ENCODE results near the gene CEBPB. TPM values are rescaled to one million over a fixed set of nuclear protein-coding genes. Genes with fewer than 3 reads are reported as not detected.
"Not testable (repeated sequence)": the region's sequence is repeated elsewhere in the genome, so short reads cannot be mapped to it uniquely, and the experiment has no call there.

CEBPB gene
- total RNA-seq, 6 experiments from 2014 or later: 57.9 to 62.8 (median 59.8) TPM

- no peaks in the 10 kb centered on the region for H3K9me3 Mint-ChIP-seq
- TF ChIP-seq, protein P1, sequence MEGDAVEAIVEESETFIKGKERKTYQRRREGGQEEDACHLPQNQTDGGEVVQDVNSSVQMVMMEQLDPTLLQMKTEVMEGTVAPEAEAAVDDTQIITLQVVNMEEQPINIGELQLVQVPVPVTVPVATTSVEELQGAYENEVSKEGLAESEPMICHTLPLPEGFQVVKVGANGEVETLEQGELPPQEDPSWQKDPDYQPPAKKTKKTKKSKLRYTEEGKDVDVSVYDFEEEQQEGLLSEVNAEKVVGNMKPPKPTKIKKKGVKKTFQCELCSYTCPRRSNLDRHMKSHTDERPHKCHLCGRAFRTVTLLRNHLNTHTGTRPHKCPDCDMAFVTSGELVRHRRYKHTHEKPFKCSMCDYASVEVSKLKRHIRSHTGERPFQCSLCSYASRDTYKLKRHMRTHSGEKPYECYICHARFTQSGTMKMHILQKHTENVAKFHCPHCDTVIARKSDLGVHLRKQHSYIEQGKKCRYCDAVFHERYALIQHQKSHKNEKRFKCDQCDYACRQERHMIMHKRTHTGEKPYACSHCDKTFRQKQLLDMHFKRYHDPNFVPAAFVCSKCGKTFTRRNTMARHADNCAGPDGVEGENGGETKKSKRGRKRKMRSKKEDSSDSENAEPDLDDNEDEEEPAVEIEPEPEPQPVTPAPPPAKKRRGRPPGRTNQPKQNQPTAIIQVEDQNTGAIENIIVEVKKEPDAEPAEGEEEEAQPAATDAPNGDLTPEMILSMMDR (IDR thresholded peaks at IDR 0.05): peak; percentile 12; the same call in 1 of the 2 replicates
- DNase-seq: no peak
- H3K27ac Mint-ChIP-seq: peak overlapping the region; percentile 70
- peaks cover 2% of the 10 kb centered on the region; the same call in 1 of the 2 replicates for H3K27me3 Mint-ChIP-seq (ENCODE audit: insufficient read depth)
- peak overlapping the region; percentile 89 for H3K4me3 Mint-ChIP-seq
- peaks cover 14% of the 10 kb centered on the region for H3K36me3 Mint-ChIP-seq (ENCODE audit: low read depth)
- H3K4me1 Mint-ChIP-seq (ENCODE audit: low read depth): peaks cover 58% of the 10 kb centered on the region
These were observed 38.1 kb upstream of the CEBPB start for GRCh38 chr20:50152394-50153152.

- Mint-ChIP-seq H3K27me3 (ENCODE audit: insufficient read depth) (peaks cover 2% of the 10 kb centered on the region; the same call in 1 of the 2 replicates), H3K27ac (peak overlapping the region; percentile 70), H3K9me3 (no peaks in the 10 kb centered on the region), H3K4me3 (peak overlapping the region; percentile 89), H3K4me1 (ENCODE audit: low read depth) (peaks cover 53% of the 10 kb centered on the region), H3K36me3 (ENCODE audit: low read depth) (peaks cover 14% of the 10 kb centered on the region)
- TF ChIP-seq, protein P1 (IDR thresholded peaks at IDR 0.05): no peak
- no peak for DNase-seq
These were observed 37.5 kb upstream of the CEBPB start for GRCh38 chr20:50153153-50153499.

DNA sequence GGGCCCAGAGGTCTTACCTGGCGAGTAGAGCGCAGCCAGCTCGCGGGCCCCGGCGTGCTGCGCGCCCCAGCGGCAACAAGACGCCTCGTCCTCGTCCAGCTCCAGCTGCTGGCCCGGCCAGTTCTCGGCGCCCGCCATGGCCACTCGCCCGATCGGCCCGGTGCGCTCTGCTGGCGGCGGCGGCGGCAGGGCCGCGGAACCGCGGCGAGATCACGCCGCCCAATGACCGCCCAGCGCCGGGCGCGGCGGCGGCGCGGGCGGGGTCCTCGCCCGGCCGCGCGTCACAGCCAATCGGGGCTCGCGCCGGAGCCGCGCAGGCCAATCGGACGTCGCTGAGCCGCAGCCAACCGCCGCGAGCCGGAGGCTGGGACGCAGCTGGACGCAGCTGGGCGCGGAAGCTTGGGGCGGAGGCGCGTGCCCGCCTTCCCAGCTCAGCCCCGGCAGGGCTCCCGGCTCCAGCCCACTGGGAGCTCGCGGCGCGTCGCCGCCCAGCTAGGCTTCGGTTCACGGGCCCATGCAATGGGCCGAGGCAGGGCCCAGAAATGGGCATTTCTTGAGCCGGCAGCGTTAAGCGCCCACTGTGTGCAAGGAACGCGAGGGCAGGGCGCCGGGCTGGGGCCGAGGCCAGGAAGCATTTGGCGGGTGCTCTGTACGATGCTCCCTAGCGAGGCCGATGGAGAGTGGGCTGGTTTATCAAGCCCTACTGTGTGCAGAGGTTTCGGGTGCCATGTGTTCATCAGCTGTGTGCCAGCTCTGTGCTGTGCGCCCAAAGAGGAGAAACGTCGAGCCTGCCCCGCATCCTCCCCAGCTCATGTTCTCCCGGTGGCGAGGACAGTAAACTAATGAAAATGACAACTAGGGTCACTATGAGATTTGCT is 36.9 kb upstream of the CEBPB start, which contains the start of gene PEDS1:
TSS of gene PEDS1 (minus strand) at position 224 of the 878 bp plus-strand sequence. CDS start at position 138, 86 bp downstream.
- Mint-ChIP-seq H3K27me3 (ENCODE audit: insufficient read depth) (no peaks in the 10 kb centered on the region; the same call in 1 of the 2 replicates), H3K27ac (peak within 1 kb of the TSS; percentile 70), H3K9me3 (no peaks in the 10 kb centered on the region), H3K4me1 (ENCODE audit: low read depth) (peaks cover 47% of the 10 kb centered on the region), H3K36me3 (ENCODE audit: low read depth) (peaks cover 8% of the 10 kb centered on the region; the same call in 1 of the 2 replicates), H3K4me3 (peak within 1 kb of the TSS; percentile 89)
- TF ChIP-seq, protein P1 (IDR thresholded peaks at IDR 0.05): no peak
- peak; percentile 86 for DNase-seq

- peaks cover 37% of the 10 kb centered on the region for H3K4me1 Mint-ChIP-seq (ENCODE audit: low read depth)
- not testable (repeated sequence) for H3K4me3 Mint-ChIP-seq; H3K9me3 Mint-ChIP-seq; H3K27ac Mint-ChIP-seq; H3K27me3 Mint-ChIP-seq (ENCODE audit: insufficient read depth); H3K36me3 Mint-ChIP-seq (ENCODE audit: low read depth); DNase-seq
These were observed 29.1 kb upstream of the CEBPB start for GRCh38 chr20:50161494-50161893.

DNA sequence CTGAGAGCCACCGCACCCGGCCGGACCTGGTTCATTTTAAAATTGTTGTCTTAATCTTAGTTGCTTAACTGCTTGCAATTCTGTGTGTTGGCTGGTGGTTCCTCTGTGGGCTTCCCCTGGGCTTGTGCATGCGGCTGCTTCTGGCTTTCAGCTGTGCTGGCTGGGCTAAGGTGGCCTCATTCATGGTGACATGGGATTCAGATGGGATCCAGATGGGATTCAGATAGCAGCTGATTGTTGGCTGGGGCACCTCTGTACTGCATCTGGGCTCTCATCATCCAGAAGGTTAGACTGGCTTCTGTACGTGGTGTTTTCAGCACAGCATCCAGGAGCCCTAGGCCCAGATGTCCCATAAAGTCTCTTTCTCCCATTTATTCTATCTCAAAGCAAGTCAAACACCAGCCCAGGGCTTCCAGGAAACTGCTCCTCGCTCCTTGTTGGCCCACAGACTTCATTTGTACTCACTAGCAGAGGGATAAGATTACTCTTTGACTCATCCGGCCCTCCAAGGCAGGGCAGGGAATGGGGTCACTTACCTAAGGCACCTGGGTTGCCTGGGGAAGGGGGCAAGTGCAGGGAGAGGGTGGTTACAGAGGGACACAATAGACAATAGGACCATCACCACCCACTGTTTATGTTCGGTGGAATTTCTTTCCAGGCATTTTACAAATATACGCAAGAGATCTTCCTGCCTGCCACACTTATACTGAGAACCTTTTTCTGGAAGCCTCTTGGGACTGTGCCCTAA is 26.9 kb upstream of the CEBPB start:
- H3K4me1 Mint-ChIP-seq (ENCODE audit: low read depth): peaks cover 41% of the 10 kb centered on the region
- no peak for DNase-seq
- H3K9me3 Mint-ChIP-seq: no peaks in the 10 kb centered on the region
- H3K27me3 Mint-ChIP-seq (ENCODE audit: insufficient read depth): peaks cover 5% of the 10 kb centered on the region; the same call in 1 of the 2 replicates
- H3K36me3 Mint-ChIP-seq (ENCODE audit: low read depth): no peaks in the 10 kb centered on the region
- TF ChIP-seq, protein P1 (IDR thresholded peaks at IDR 0.05): no peak
- no peak overlapping the region for H3K4me3 Mint-ChIP-seq
- H3K27ac Mint-ChIP-seq: peak overlapping the region; percentile 64
